PC-3 (cell line): ENCODE results near the gene RPSA. TPM values are rescaled to one million over a fixed set of nuclear protein-coding genes. Genes with fewer than 3 reads are reported as not detected.

ENCODE experiments used
- ATAC-seq: fragments of 200-7000 bp; cut with Tn5 transposase; 2 replicates; pipeline ENCODE4 v1.9.1; 2020; ENCODE audit warnings: mild to moderate bottlenecking, moderate library complexity
- BruUV-seq: library from RNA; stranded (reverse); fragments of 400-500 nt; replicated peaks from 2 replicates; lab custom pipeline; 2021; lab: Mats Ljungman, UMichigan
- CTCF ChIA-PET: fragments of 300-600 bp; sonication (Branson Sonifier 250); formaldehyde crosslinking; loops from one replicate; lab custom pipeline; 2022; ENCODE audit warnings: antibody characterized with exemption; lab: Charles Lee
- POLR2A ChIA-PET: fragments of 300-600 bp; sonication (Branson Sonifier 250); formaldehyde crosslinking; loops from one replicate; lab custom pipeline; 2022; ENCODE audit warnings: antibody characterized with exemption; ENCODE audit not compliant: unreplicated experiment; lab: Charles Lee
- DNase-seq: peaks from one replicate; pipeline ENCODE4 v3.0.0-alpha.2; 2015
- H2AFZ ChIP-seq: fragments of 300-600 bp; sonication (generic); 2 replicates; pipeline ENCODE4 v1.6.0; 2016; ENCODE audit warnings: antibody characterized with exemption, low read length
- H3F3A ChIP-seq: fragments of 300-600 bp; sonication (generic); one replicate; pipeline ENCODE4 v1.6.0; 2017; ENCODE audit warnings: antibody characterized with exemption, low read length, control low read depth, mild to moderate bottlenecking; ENCODE audit not compliant: unreplicated experiment
- H3K27ac ChIP-seq: fragments of 300-600 bp; sonication (generic); 2 replicates; pipeline ENCODE4 v1.5.1; 2016; ENCODE audit warnings: mild to moderate bottlenecking, low read length
- H3K27me3 ChIP-seq: fragments of 300-600 bp; sonication (generic); 2 replicates; pipeline ENCODE4 v1.6.1; 2016; ENCODE audit warnings: low read length, mixed read lengths
- H3K36me3 ChIP-seq: fragments of 300-600 bp; sonication (generic); 2 replicates; pipeline ENCODE4 v1.6.1; 2016; ENCODE audit warnings: low read depth, mixed run types, low read length, mixed read lengths
- H3K4me1 ChIP-seq: fragments of 300-600 bp; sonication (generic); 2 replicates; pipeline ENCODE4 v1.5.1; 2016; ENCODE audit warnings: low read length; ENCODE audit not compliant: insufficient read depth
- H3K4me2 ChIP-seq: fragments of 300-600 bp; sonication (generic); 2 replicates; pipeline ENCODE4 v1.6.0; 2016; ENCODE audit warnings: low read length
- H3K4me3 ChIP-seq: fragments of 300-600 bp; sonication (generic); 2 replicates; pipeline ENCODE4 v1.5.1; 2016; ENCODE audit warnings: mild to moderate bottlenecking, low read length, mixed read lengths
- H3K79me2 ChIP-seq: fragments of 300-600 bp; sonication (generic); 2 replicates; pipeline ENCODE4 v1.6.1; 2017; ENCODE audit warnings: low read length, mixed read lengths
- H3K9ac ChIP-seq: fragments of 300-600 bp; sonication (generic); 2 replicates; pipeline ENCODE4 v1.6.0; 2016; ENCODE audit warnings: mild to moderate bottlenecking, low read length
- H3K9me2 ChIP-seq: fragments of 300-600 bp; sonication (generic); replicated peaks from 2 replicates; pipeline ENCODE4 v1.6.1; 2016; ENCODE audit warnings: mixed run types, low read length, mixed read lengths
- H3K9me3 ChIP-seq: fragments of 300-600 bp; sonication (generic); 2 replicates; pipeline ENCODE4 v1.6.1; 2016; ENCODE audit warnings: low read length, mixed read lengths
- H4K20me1 ChIP-seq: fragments of 300-600 bp; sonication (generic); 2 replicates; pipeline ENCODE4 v1.6.1; 2016; ENCODE audit warnings: low read length, mixed read lengths
- EZH2 ChIP-seq: fragments of 300-600 bp; sonication (generic); IDR thresholded peaks from one replicate; pipeline ENCODE4 v1.6.1; 2017; ENCODE audit warnings: antibody characterized with exemption, mild to moderate bottlenecking, low read length; ENCODE audit not compliant: unreplicated experiment
- EZH2phosphoT487 ChIP-seq: fragments of 300-600 bp; sonication (generic); IDR thresholded peaks from 2 replicates; pipeline ENCODE4 v1.6.1; 2018; ENCODE audit warnings: mild to moderate bottlenecking, antibody characterized with exemption, low read length, borderline replicate concordance
- intact Hi-C: fragments of 100-400 bp; cut with micrococcal nuclease; formaldehyde crosslinking; loops from 2 replicates; pipeline ENCODE4 v1.9.0; 2023
- total RNA-seq: library from RNA; depleted of rRNA; stranded (reverse); fragments of >200 nt; gene quantifications from 2 replicates; pipeline ENCODE4 v1.2.3, GENCODE V29; 2014
- TF ChIP-seq, protein P1 (sequence below): fragments of 300-600 bp; sonication (generic); conservative IDR thresholded peaks from 2 replicates; pipeline ENCODE4 v1.5.1; 2017; ENCODE audit warnings: antibody characterized with exemption, low read depth, mild to moderate bottlenecking, low read length

Gene RPSA
- total RNA-seq, 1 experiment from 2014 or later, result 2,722 TPM

GRCh38 chr3:39387411-39387975, 19.0 kb upstream of the RPSA start:
- no peak for TF ChIP-seq EZH2phosphoT487
- TF ChIP-seq EZH2, result no peak
- TF ChIP-seq, protein P1, sequence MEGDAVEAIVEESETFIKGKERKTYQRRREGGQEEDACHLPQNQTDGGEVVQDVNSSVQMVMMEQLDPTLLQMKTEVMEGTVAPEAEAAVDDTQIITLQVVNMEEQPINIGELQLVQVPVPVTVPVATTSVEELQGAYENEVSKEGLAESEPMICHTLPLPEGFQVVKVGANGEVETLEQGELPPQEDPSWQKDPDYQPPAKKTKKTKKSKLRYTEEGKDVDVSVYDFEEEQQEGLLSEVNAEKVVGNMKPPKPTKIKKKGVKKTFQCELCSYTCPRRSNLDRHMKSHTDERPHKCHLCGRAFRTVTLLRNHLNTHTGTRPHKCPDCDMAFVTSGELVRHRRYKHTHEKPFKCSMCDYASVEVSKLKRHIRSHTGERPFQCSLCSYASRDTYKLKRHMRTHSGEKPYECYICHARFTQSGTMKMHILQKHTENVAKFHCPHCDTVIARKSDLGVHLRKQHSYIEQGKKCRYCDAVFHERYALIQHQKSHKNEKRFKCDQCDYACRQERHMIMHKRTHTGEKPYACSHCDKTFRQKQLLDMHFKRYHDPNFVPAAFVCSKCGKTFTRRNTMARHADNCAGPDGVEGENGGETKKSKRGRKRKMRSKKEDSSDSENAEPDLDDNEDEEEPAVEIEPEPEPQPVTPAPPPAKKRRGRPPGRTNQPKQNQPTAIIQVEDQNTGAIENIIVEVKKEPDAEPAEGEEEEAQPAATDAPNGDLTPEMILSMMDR, result no peak
- no peaks in the 10 kb centered on the region for H3K9me3 ChIP-seq
- DNase-seq (no peak), ATAC-seq (no peak)
- intact Hi-C loops, result loop anchor here (10.0 kb wide), 2 partner anchors 263 to 1253 kb away; partner anchors contain the start of genes ACAA1 and MYD88
- H4K20me1 ChIP-seq, result peaks cover 44% of the 10 kb centered on the region
- CTCF ChIA-PET, result no interaction called here
- H3K27me3 ChIP-seq, result no peaks in the 10 kb centered on the region
- H3K4me2 ChIP-seq, result no peak overlapping the region
- H3K79me2 ChIP-seq, result peaks cover 62% of the 10 kb centered on the region
- H3K9ac ChIP-seq, result no peak overlapping the region
- peaks cover 20% of the 10 kb centered on the region for H3K4me1 ChIP-seq
- BruUV-seq, result no TSS peak
- peaks cover 29% of the 10 kb centered on the region for H3K36me3 ChIP-seq
- no peaks in the 10 kb centered on the region for H3K9me2 ChIP-seq
- H3F3A ChIP-seq, result no peaks in the 10 kb centered on the region
- POLR2A ChIA-PET, result no interaction called here
- H2AFZ ChIP-seq, result no peak overlapping the region
- H3K27ac ChIP-seq, result no peak overlapping the region
- no peak overlapping the region for H3K4me3 ChIP-seq

GRCh38 chr3:39388153-39388552, 18.4 kb upstream of the RPSA start:
- Histone ChIP-seq H2AFZ (no peak overlapping the region), H4K20me1 (peaks cover 44% of the 10 kb centered on the region), H3K9me2 (no peaks in the 10 kb centered on the region), H3F3A (no peaks in the 10 kb centered on the region), H3K27ac (no peak overlapping the region), H3K27me3 (no peaks in the 10 kb centered on the region), H3K9ac (no peak overlapping the region), H3K4me1 (peaks cover 16% of the 10 kb centered on the region), H3K9me3 (no peaks in the 10 kb centered on the region), H3K4me3 (no peak overlapping the region), H3K79me2 (peaks cover 62% of the 10 kb centered on the region), H3K36me3 (peaks cover 34% of the 10 kb centered on the region), H3K4me2 (no peak overlapping the region)
- POLR2A ChIA-PET, result no interaction called here
- ATAC-seq, result no peak
- CTCF ChIA-PET, result no interaction called here
- BruUV-seq, result no TSS peak
- no peak for DNase-seq
- no peak for TF ChIP-seq EZH2phosphoT487
- TF ChIP-seq, protein P1, result no peak
- TF ChIP-seq EZH2, result no peak
- intact Hi-C loops, result loop anchor here (10.0 kb wide), 2 partner anchors 263 to 1253 kb away; partner anchors contain the start of genes ACAA1 and MYD88

DNA sequence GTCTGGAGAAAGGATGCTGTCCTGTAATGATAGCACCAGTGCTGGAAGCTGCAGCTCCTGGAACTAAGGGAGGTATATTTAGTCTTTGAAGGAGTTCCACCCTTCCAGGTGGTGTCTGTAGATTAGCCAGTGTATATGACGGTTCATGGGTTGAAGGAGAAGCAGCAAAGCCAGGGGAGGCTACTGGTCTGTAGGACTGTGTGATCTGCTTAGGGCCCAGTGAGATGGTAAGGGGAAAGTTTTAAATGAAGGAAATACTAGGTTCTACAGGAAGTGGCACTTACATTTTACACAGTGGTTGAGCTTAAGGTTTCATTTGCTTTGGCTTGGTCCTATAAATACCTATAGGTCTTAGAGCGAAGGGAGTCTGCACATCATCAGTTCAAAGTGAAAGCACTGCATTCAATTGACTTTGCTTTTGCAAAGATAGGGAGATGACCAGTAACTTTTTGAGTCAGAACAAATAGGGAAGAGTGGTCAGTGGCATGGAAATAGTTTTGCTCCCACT, 17.7 kb upstream of the RPSA start:
- intact Hi-C loops, result loop anchor here (10.0 kb wide), 2 partner anchors 264 to 1254 kb away; partner anchors contain the start of genes ACAA1 and MYD88

More for the DNA sequence above, 17.7 kb upstream of the RPSA start:
- no peak overlapping the region for H2AFZ ChIP-seq
- H3K27me3 ChIP-seq, result no peaks in the 10 kb centered on the region
- ATAC-seq (no peak), DNase-seq (no peak)
- peaks cover 62% of the 10 kb centered on the region for H3K79me2 ChIP-seq
- H3K9me2 ChIP-seq, result no peaks in the 10 kb centered on the region
- H3K4me2 ChIP-seq, result no peak overlapping the region
- POLR2A ChIA-PET, result no interaction called here
- CTCF ChIA-PET, result no interaction called here
- no peak overlapping the region for H3K4me3 ChIP-seq
- H4K20me1 ChIP-seq, result peaks cover 44% of the 10 kb centered on the region
- H3K9ac ChIP-seq, result no peak overlapping the region
- no TSS peak for BruUV-seq
- H3K36me3 ChIP-seq, result peaks cover 40% of the 10 kb centered on the region
- no peaks in the 10 kb centered on the region for H3K9me3 ChIP-seq
- H3K27ac ChIP-seq, result no peak overlapping the region
- H3K4me1 ChIP-seq, result peaks cover 16% of the 10 kb centered on the region
- TF ChIP-seq, protein P1, result no peak
- H3F3A ChIP-seq, result no peaks in the 10 kb centered on the region
